CD4-positive, alpha-beta memory T cell (primary cell): ENCODE results near the gene THSD7A. TPM values are rescaled to one million over a fixed set of nuclear protein-coding genes. Genes with fewer than 3 reads are reported as not detected.

Experiments
- CTCF ChIA-PET: fragments of 350-600 bp; sonication (Branson Sonifier 250); formaldehyde crosslinking; loops from one replicate; lab custom pipeline; 2021; ENCODE audit warnings: inconsistent platforms; ENCODE audit not compliant: partially characterized antibody; lab: Charles Lee
- POLR2A ChIA-PET: fragments of 350-600 bp; sonication (Branson Sonifier 250); formaldehyde crosslinking; loops from one replicate; lab custom pipeline; 2021; ENCODE audit not compliant: partially characterized antibody; lab: Charles Lee
- DNase-seq, 5 donors: peaks; one replicate each; pipeline versions ENCODE4 v3.0.0 to v3.0.0-alpha.2; 2020 to 2022; ENCODE audit warnings: mixed read lengths in 1 of 5
- H3K27ac ChIP-seq: one replicate; pipeline ENCODE4 v1.7.0; 2013; ENCODE audit warnings: low read depth, low read length
- H3K27me3 ChIP-seq: 2 replicates; pipeline ENCODE4 v1.7.0; 2013; ENCODE audit warnings: mild to moderate bottlenecking, low read length, moderate library complexity; ENCODE audit not compliant: insufficient read depth
- H3K36me3 ChIP-seq: 2 replicates; pipeline ENCODE4 v1.7.0; 2013; ENCODE audit warnings: mild to moderate bottlenecking, low read length, moderate library complexity; ENCODE audit not compliant: insufficient read depth
- H3K4me1 ChIP-seq: 2 replicates; pipeline ENCODE4 v1.7.0; 2013; ENCODE audit warnings: mild to moderate bottlenecking, low read length, moderate library complexity; ENCODE audit not compliant: insufficient read depth
- H3K4me3 ChIP-seq, 2 donors: one replicate each; pipeline ENCODE4 v1.7.0; 2013; ENCODE audit warnings: low read length in 2 of 2, mild to moderate bottlenecking in 1 of 2
- H3K9me3 ChIP-seq, 2 donors: one replicate each; pipeline ENCODE4 v1.7.0; 2013; ENCODE audit warnings: low read length in 2 of 2, control low read depth in 1 of 2; ENCODE audit not compliant: control insufficient read depth in 1 of 2
- H3K27ac Mint-ChIP-seq, 7 donors: one replicate each; pipeline ENCODE4 v1.8.0; 2020 to 2021; ENCODE audit warnings: mixed read lengths in 7 of 7, mild to moderate bottlenecking in 6 of 7, inconsistent platforms in 3 of 7, moderate library complexity in 3 of 7
- H3K27me3 Mint-ChIP-seq, 2 donors: one replicate each; pipeline ENCODE4 v1.8.0; 2020 to 2021; ENCODE audit warnings: mixed read lengths in 2 of 2
- H3K36me3 Mint-ChIP-seq, 2 donors: one replicate each; pipeline ENCODE4 v1.8.0; 2020 to 2021; ENCODE audit warnings: mixed read lengths in 2 of 2, inconsistent platforms in 1 of 2, mild to moderate bottlenecking in 1 of 2
- H3K4me1 Mint-ChIP-seq, 4 donors: one replicate each; pipeline ENCODE4 v1.8.0; 2020 to 2021; ENCODE audit warnings: mixed read lengths in 4 of 4, mild to moderate bottlenecking in 1 of 4
- H3K4me3 Mint-ChIP-seq, 8 donors: one replicate each; pipeline ENCODE4 v1.8.0; 2020 to 2021; ENCODE audit warnings: mixed read lengths in 8 of 8, mild to moderate bottlenecking in 7 of 8, moderate library complexity in 6 of 8, inconsistent platforms in 3 of 8
- H3K9me3 Mint-ChIP-seq, 8 donors: one replicate each; pipeline ENCODE4 v1.8.0; 2020 to 2021; ENCODE audit warnings: mixed read lengths in 8 of 8, mild to moderate bottlenecking in 5 of 8, inconsistent platforms in 3 of 8, moderate library complexity in 1 of 8
- intact Hi-C: fragments of 100-400 bp; cut with micrococcal nuclease; formaldehyde crosslinking; loops from one replicate; pipeline ENCODE4 v1.15.1; 2023
- polyA plus RNA-seq, 2 donors: library from polyadenylated mRNA; unstranded; fragments of 300-500 nt; fragmentation: Illumina TruSeq; gene quantifications; one replicate each; pipeline ENCODE4 v1.2.3, GENCODE V29; 2021
- total RNA-seq, 2 experiments: library from RNA; stranded (reverse); gene quantifications; one replicate each; pipeline ENCODE4 v1.2.3, GENCODE V29; 2021

The THSD7A gene
- total and polyA plus RNA-seq, 4 experiments from 2014 or later, result not detected

- no peaks in the 10 kb centered on the region for H3K9me3 ChIP-seq
- POLR2A ChIA-PET, result no interaction called here
- no peak for DNase-seq
- CTCF ChIA-PET, result no interaction called here
- Mint-ChIP-seq H3K36me3 (no peaks in the 10 kb centered on the region), H3K27me3 (no peaks in the 10 kb centered on the region), H3K9me3 (peaks cover 0 to 11% (median 2%) of the 10 kb centered on the region in 8 donors), H3K27ac (no peak overlapping the region), H3K4me3 (no peak overlapping the region), H3K4me1 (no peaks in the 10 kb centered on the region)
- no peaks in the 10 kb centered on the region for H3K27me3 ChIP-seq
- no peak overlapping the region for H3K27ac ChIP-seq
- H3K4me3 ChIP-seq, result no peak overlapping the region
- H3K4me1 ChIP-seq, result no peaks in the 10 kb centered on the region
- intact Hi-C loops, result no loop called here
- H3K36me3 ChIP-seq, result no peaks in the 10 kb centered on the region
These were observed 339.7 kb downstream of the THSD7A start for GRCh38 chr7:11492307-11492706.

GRCh38 chr7:11491811-11492210 is 340.2 kb downstream of the THSD7A start:
- CTCF ChIA-PET, result no interaction called here

GRCh38 chr7:11489280-11489679 is 342.7 kb downstream of the THSD7A start:
- peaks cover 0 to 8% (median 3%) of the 10 kb centered on the region in 8 donors for H3K9me3 Mint-ChIP-seq
- no peaks in the 10 kb centered on the region for H3K4me1 Mint-ChIP-seq
- intact Hi-C loops, result no loop called here
- CTCF ChIA-PET, result no interaction called here
- H3K9me3 ChIP-seq, result no peaks in the 10 kb centered on the region
- no peak for DNase-seq
- no peaks in the 10 kb centered on the region for H3K27me3 ChIP-seq
- no peaks in the 10 kb centered on the region for H3K4me1 ChIP-seq
- no peak overlapping the region for H3K27ac ChIP-seq
- no peak overlapping the region for H3K4me3 ChIP-seq
- POLR2A ChIA-PET, result no interaction called here
- no peak overlapping the region for H3K27ac Mint-ChIP-seq
- H3K4me3 Mint-ChIP-seq, result no peak overlapping the region
- no peaks in the 10 kb centered on the region for H3K36me3 ChIP-seq
- H3K27me3 Mint-ChIP-seq, result no peaks in the 10 kb centered on the region
- no peaks in the 10 kb centered on the region for H3K36me3 Mint-ChIP-seq

More at GRCh38 chr7:11491811-11492210, 340.2 kb downstream of the THSD7A start:
- no peaks in the 10 kb centered on the region for H3K27me3 Mint-ChIP-seq
- Histone ChIP-seq H3K9me3 (no peaks in the 10 kb centered on the region), H3K36me3 (no peaks in the 10 kb centered on the region), H3K27me3 (no peaks in the 10 kb centered on the region), H3K27ac (no peak overlapping the region), H3K4me3 (no peak overlapping the region), H3K4me1 (no peaks in the 10 kb centered on the region)
- H3K4me1 Mint-ChIP-seq, result no peaks in the 10 kb centered on the region
- intact Hi-C loops, result no loop called here
- no peaks in the 10 kb centered on the region for H3K36me3 Mint-ChIP-seq
- H3K27ac Mint-ChIP-seq, result no peak overlapping the region
- POLR2A ChIA-PET, result no interaction called here
- H3K9me3 Mint-ChIP-seq, result peaks cover 0 to 11% (median 2%) of the 10 kb centered on the region in 8 donors
- no peak overlapping the region for H3K4me3 Mint-ChIP-seq
- no peak for DNase-seq

GRCh38 chr7:11486271-11486670 is 345.7 kb downstream of the THSD7A start:
- H3K36me3 Mint-ChIP-seq, result no peaks in the 10 kb centered on the region
- no peaks in the 10 kb centered on the region for H3K9me3 ChIP-seq
- no peak for DNase-seq
- H3K4me1 ChIP-seq, result no peaks in the 10 kb centered on the region
- no peaks in the 10 kb centered on the region for H3K27me3 Mint-ChIP-seq
- ChIA-PET CTCF (no interaction called here), POLR2A (no interaction called here)
- intact Hi-C loops, result no loop called here
- H3K4me3 ChIP-seq, result no peak overlapping the region
- no peaks in the 10 kb centered on the region for H3K27me3 ChIP-seq
- H3K9me3 Mint-ChIP-seq, result peaks cover 0 to 5% (median 0%) of the 10 kb centered on the region in 8 donors
- H3K27ac Mint-ChIP-seq, result no peak overlapping the region
- H3K36me3 ChIP-seq, result no peaks in the 10 kb centered on the region
- no peak overlapping the region for H3K4me3 Mint-ChIP-seq
- no peak overlapping the region for H3K27ac ChIP-seq
- no peaks in the 10 kb centered on the region for H3K4me1 Mint-ChIP-seq

GRCh38 chr7:11485636-11486035 is 346.4 kb downstream of the THSD7A start:
- Mint-ChIP-seq H3K9me3 (peaks cover 0 to 5% (median 0%) of the 10 kb centered on the region in 8 donors), H3K27me3 (no peaks in the 10 kb centered on the region), H3K4me3 (no peak overlapping the region), H3K27ac (no peak overlapping the region), H3K4me1 (no peaks in the 10 kb centered on the region), H3K36me3 (no peaks in the 10 kb centered on the region)
- Histone ChIP-seq H3K4me3 (no peak overlapping the region), H3K36me3 (no peaks in the 10 kb centered on the region), H3K9me3 (no peaks in the 10 kb centered on the region), H3K4me1 (no peaks in the 10 kb centered on the region), H3K27me3 (no peaks in the 10 kb centered on the region), H3K27ac (no peak overlapping the region)
- no peak for DNase-seq
- intact Hi-C loops, result no loop called here
- ChIA-PET POLR2A (no interaction called here), CTCF (no interaction called here)

GRCh38 chr7:11480143-11480542 is 351.9 kb downstream of the THSD7A start:
- no peak for DNase-seq
- Histone ChIP-seq H3K27ac (no peak overlapping the region), H3K4me3 (no peak overlapping the region), H3K9me3 (no peaks in the 10 kb centered on the region), H3K27me3 (no peaks in the 10 kb centered on the region), H3K4me1 (no peaks in the 10 kb centered on the region), H3K36me3 (no peaks in the 10 kb centered on the region)
- intact Hi-C loops, result no loop called here
- H3K27ac Mint-ChIP-seq, result no peak overlapping the region
- ChIA-PET POLR2A (no interaction called here), CTCF (no interaction called here)
- H3K9me3 Mint-ChIP-seq, result peaks cover 0 to 3% (median 0%) of the 10 kb centered on the region in 8 donors
- no peak overlapping the region for H3K4me3 Mint-ChIP-seq
- H3K36me3 Mint-ChIP-seq, result no peaks in the 10 kb centered on the region
- no peaks in the 10 kb centered on the region for H3K4me1 Mint-ChIP-seq
- no peaks in the 10 kb centered on the region for H3K27me3 Mint-ChIP-seq

- peaks cover 0 to 3% (median 0%) of the 10 kb centered on the region in 8 donors for H3K9me3 Mint-ChIP-seq
- POLR2A ChIA-PET, result no interaction called here
- intact Hi-C loops, result no loop called here
- DNase-seq, result no peak
- Histone ChIP-seq H3K36me3 (no peaks in the 10 kb centered on the region), H3K9me3 (no peaks in the 10 kb centered on the region), H3K27me3 (no peaks in the 10 kb centered on the region), H3K4me3 (no peak overlapping the region), H3K27ac (no peak overlapping the region), H3K4me1 (no peaks in the 10 kb centered on the region)
- no peaks in the 10 kb centered on the region for H3K36me3 Mint-ChIP-seq
- H3K4me3 Mint-ChIP-seq, result no peak overlapping the region
- H3K27ac Mint-ChIP-seq, result no peak overlapping the region
- CTCF ChIA-PET, result no interaction called here
- H3K4me1 Mint-ChIP-seq, result no peaks in the 10 kb centered on the region
- H3K27me3 Mint-ChIP-seq, result no peaks in the 10 kb centered on the region
These were observed 353.1 kb downstream of the THSD7A start for GRCh38 chr7:11478882-11479281.

- H3K4me1 ChIP-seq, result no peaks in the 10 kb centered on the region
- POLR2A ChIA-PET, result no interaction called here
- no peaks in the 10 kb centered on the region for H3K27me3 ChIP-seq
- no peaks in the 10 kb centered on the region for H3K36me3 Mint-ChIP-seq
- H3K4me3 ChIP-seq, result no peak overlapping the region
- peaks cover 0 to 3% (median 0%) of the 10 kb centered on the region in 8 donors for H3K9me3 Mint-ChIP-seq
- no peaks in the 10 kb centered on the region for H3K27me3 Mint-ChIP-seq
- CTCF ChIA-PET, result no interaction called here
- H3K27ac Mint-ChIP-seq, result no peak overlapping the region
- no peaks in the 10 kb centered on the region for H3K9me3 ChIP-seq
- no peaks in the 10 kb centered on the region for H3K36me3 ChIP-seq
- DNase-seq, result no peak
- intact Hi-C loops, result no loop called here
- no peak overlapping the region for H3K4me3 Mint-ChIP-seq
- H3K27ac ChIP-seq, result no peak overlapping the region
- H3K4me1 Mint-ChIP-seq, result no peaks in the 10 kb centered on the region
These were observed 353.6 kb downstream of the THSD7A start for GRCh38 chr7:11478426-11478825.
